GM10248 (cell line): Measurements from ENCODE around the gene ZDHHC14.

Experiments
- CTCF ChIA-PET: fragments of 300-600 bp; sonication (Branson Sonifier 250); formaldehyde crosslinking; extraction: SDS; loops from one replicate; lab custom pipeline; 2021; ENCODE audit warnings: antibody characterized with exemption; lab: Yijun Ruan, JAX
- POLR2A ChIA-PET: fragments of 350-650 bp; sonication (Branson Sonifier 250); formaldehyde crosslinking; extraction: SDS; loops from one replicate; lab custom pipeline; 2020; ENCODE audit warnings: antibody characterized with exemption; lab: Yijun Ruan, JAX
- DNase-seq: peaks from one replicate; pipeline ENCODE4 v3.0.0; 2012; ENCODE audit errors: extremely low spot score
- TF ChIP-seq, protein P1 (sequence below): IDR thresholded peaks from 2 replicates; pipeline ENCODE4 v1.5.1; 2012; ENCODE audit warnings: mild to moderate bottlenecking, low read depth; ENCODE audit errors: extremely low read depth, missing control alignments, control extremely low read depth

Gene ZDHHC14

DNA sequence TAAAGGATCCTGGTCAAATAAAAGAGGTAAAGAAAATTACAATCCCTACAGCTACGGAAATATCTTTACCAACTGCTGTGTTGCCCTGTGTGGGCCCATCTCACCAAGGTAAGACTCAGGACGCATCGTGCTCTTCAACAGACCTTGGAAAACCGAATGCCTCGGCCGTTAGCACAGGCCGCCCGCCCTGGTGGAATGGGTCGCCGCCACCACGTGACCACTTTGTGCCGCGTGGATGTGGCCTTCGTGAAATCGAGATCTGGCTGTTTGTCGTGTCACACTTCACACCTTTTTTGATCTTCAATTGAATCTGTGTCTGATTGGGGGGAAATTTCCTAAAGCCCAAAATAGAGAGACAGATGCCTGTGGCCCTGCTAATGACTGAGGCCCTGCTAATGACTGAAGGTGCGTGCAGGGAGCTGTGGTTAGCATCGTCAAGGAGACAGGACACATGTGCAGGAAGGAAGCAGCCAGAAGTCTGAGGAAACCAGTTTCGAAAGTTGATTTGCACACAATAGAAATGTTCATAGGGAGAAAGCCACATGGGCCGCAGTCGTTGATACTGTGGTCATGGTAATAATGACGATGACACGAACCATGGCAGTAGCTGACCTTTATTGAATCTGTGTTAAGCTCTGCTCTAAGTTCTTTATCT lies 266.4 kb downstream of the ZDHHC14 start:
- CTCF ChIA-PET, result interaction anchor here (1.2 kb wide), 1 partner anchor 200 kb away, joined by 3 read pairs; no protein-coding TSS in a partner anchor
- TF ChIP-seq, protein P1, sequence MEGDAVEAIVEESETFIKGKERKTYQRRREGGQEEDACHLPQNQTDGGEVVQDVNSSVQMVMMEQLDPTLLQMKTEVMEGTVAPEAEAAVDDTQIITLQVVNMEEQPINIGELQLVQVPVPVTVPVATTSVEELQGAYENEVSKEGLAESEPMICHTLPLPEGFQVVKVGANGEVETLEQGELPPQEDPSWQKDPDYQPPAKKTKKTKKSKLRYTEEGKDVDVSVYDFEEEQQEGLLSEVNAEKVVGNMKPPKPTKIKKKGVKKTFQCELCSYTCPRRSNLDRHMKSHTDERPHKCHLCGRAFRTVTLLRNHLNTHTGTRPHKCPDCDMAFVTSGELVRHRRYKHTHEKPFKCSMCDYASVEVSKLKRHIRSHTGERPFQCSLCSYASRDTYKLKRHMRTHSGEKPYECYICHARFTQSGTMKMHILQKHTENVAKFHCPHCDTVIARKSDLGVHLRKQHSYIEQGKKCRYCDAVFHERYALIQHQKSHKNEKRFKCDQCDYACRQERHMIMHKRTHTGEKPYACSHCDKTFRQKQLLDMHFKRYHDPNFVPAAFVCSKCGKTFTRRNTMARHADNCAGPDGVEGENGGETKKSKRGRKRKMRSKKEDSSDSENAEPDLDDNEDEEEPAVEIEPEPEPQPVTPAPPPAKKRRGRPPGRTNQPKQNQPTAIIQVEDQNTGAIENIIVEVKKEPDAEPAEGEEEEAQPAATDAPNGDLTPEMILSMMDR, result no peak
- DNase-seq, result no peak
- POLR2A ChIA-PET, result no interaction called here

DNA sequence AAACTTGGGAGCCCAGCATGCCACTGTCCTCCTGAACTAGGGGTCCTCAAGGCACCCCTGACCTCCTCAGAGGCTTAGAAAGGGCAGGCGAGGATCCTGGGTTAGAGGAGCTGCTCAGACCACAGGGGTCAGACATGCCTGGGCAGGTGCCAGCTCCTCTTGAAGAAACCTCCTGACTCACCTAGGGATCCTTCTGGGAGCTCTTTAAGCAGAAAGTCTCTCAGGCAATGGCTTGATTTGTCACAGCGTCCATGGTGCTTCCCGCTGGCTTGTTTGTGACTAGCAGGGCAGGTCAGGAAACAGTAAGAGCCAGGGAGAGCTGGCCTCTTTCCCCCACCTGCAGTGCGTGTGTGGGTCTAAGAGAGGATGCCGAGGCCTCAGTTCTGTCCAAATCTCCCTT lies 267.6 kb downstream of the ZDHHC14 start:
- POLR2A ChIA-PET, result no interaction called here
- CTCF ChIA-PET, result interaction anchor here (1.2 to 1.5 kb wide), 2 partner anchors 18 to 201 kb away, joined by 3 to 5 read pairs; no protein-coding TSS in a partner anchor
- TF ChIP-seq, protein P1, result no peak
- no peak for DNase-seq

DNA sequence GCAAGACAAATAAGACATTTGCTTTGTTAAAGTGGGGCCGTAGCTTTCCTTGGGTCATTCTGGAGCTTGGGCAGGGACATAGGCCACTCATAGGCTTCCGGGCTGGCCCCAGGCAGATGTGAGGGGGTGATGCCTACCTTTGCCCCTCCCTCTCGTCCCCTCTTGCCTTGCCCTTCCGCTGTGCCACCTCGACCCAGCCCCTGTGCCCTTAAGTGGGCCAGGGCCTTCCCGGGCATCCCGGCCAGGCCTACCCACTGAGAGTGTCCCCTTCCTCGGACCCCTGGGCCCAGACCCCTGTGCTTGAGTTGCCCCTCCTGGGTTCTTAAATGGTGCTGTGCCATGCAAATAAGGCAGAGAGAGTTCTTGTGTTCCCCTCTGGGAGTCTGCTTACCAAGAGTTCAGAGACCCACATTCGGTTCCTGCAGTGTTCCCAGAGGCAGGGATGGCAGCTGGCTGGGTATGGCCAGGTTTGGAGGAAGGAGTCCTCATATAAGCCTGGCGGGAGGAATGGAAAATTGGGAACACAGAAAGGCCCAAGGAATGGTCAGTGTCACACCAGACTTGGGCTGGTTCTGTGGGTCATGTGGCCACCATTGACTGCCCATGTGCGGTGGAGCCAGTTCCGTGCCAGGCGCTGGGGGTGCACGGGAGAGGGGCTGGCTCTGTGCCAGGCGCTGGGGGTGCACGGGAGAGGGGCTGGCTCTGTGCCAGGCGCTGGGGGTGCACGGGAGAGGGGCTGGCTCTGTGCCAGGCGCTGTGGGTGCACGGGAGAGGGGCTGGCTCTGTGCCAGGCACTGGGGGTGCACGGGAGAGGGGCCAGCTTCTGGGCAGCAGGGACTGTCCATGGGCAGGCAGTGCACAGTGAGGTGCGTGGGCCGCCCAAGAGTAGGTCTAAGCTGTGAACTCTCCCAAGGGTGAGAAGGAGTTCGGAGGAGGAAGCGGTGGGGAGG lies 268.6 kb downstream of the ZDHHC14 start:
- CTCF ChIA-PET, result interaction anchor here (1.2 to 1.5 kb wide), 2 partner anchors 17 to 34 kb away, joined by 3 to 5 read pairs; no protein-coding TSS in a partner anchor
- TF ChIP-seq, protein P1, result no peak
- DNase-seq, result no peak
- POLR2A ChIA-PET, result no interaction called here

DNA sequence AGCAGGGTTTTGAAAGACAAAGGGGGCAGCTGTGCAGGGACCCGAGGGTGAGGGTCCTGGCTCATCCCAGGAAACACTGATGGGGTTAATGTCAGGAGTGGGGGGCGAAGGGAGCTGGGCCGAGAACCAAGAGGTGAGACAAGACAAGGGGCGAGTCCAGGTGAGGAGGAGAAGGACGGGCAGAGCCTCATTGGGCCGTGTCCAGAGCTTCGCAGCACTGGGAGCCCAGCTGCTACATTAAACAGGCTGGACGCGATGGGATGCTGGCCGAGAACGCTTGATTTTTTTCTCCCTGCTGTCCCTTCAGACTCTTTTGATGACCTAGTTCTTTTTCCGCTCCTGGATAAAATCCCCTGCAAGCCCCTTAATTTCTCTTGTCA lies 269.3 kb downstream of the ZDHHC14 start:
- ChIA-PET POLR2A (no interaction called here), CTCF (interaction anchor here (1.2 kb wide), 1 partner anchor 33 kb away, joined by 3 read pairs; no protein-coding TSS in a partner anchor)
- no peak for DNase-seq
- TF ChIP-seq, protein P1, result no peak

DNA sequence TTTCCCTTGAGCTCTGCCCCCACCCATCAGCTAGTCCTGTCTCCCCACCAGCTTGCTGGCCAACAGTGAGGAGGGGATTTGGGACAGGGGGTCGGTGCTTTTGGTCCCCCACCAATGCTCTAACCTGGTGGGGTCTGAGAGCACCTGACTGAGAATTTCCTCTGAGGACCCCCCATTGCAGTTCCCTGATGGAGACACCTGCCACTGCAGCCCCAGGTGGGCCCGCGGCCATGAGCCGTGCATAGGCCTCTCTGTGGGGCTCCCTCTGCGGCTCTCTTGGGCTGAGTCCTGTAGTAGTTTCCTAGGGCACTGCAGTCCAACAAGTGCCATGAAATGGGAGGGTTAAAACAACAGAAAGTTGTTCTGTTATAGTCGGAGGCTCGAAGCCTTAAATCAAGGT lies 269.8 kb downstream of the ZDHHC14 start:
- TF ChIP-seq, protein P1, result no peak
- ChIA-PET CTCF (interaction anchor here (1.2 kb wide), 1 partner anchor 32 kb away, joined by 3 read pairs; no protein-coding TSS in a partner anchor), POLR2A (no interaction called here)
- no peak for DNase-seq
